ENCODE data around the gene CTNNBL1. TPM values are rescaled to one million over a fixed set of nuclear protein-coding genes. Genes with fewer than 3 reads are reported as not detected.
A peak's percentile ranks its signal among the peaks of the same experiment; 100 is the strongest.

CTNNBL1 gene
- total RNA-seq, 2 donors from 2014 or later = 68.6 to 68.7 TPM

GRCh38 chr20:37868851-37869333 lies 175.1 kb downstream of the CTNNBL1 start:
- WGBS, 2 experiments (ENCODE audit: insufficient coverage in 1 of 2, insufficient read length in 1 of 2) = 60 to 91% methylated on average over 1 to 3 of the region's 3 CpGs
- peak overlapping the region; percentile 77 for H3K27ac ChIP-seq (ENCODE audit: low read depth, low read length)
- no peaks in the 10 kb centered on the region for H3K27me3 ChIP-seq (ENCODE audit: control insufficient read depth, insufficient read depth, low read length, poor library complexity, severe bottlenecking)
- no peaks in the 10 kb centered on the region for H3K27me3 Mint-ChIP-seq (ENCODE audit: insufficient read depth)
- H3K4me1 ChIP-seq (ENCODE audit: control insufficient read depth, insufficient read depth, low read length) = no peaks in the 10 kb centered on the region
- no peak for TF ChIP-seq CTCF (conservative IDR thresholded peaks at IDR 0.05)
- H3K4me1 Mint-ChIP-seq = peaks cover 7% of the 10 kb centered on the region
- H3K4me3 ChIP-seq (ENCODE audit: low read length) = no peak overlapping the region
- H3K9ac ChIP-seq (ENCODE audit: extremely low read depth, low read length, poor library complexity, severe bottlenecking) = no peak overlapping the region
- H3K36me3 ChIP-seq (ENCODE audit: control insufficient read depth, insufficient read depth, low read length) = peaks cover 24% of the 10 kb centered on the region
- no peak for DNase-seq
- H3K9me3 ChIP-seq (ENCODE audit: control insufficient read depth, low read length) = no peaks in the 10 kb centered on the region
- no peak overlapping the region for H3K27ac Mint-ChIP-seq
- no peak overlapping the region for H3K4me3 Mint-ChIP-seq
- H3K9me3 Mint-ChIP-seq = no peaks in the 10 kb centered on the region
- H3K36me3 Mint-ChIP-seq (ENCODE audit: low read depth) = peaks cover 46% of the 10 kb centered on the region

GRCh38 chr20:37869334-37869861 lies 175.6 kb downstream of the CTNNBL1 start:
- H3K9me3 Mint-ChIP-seq = no peaks in the 10 kb centered on the region
- no peak for TF ChIP-seq CTCF (conservative IDR thresholded peaks at IDR 0.05)
- Histone ChIP-seq H3K9me3 (ENCODE audit: control insufficient read depth, low read length) (no peaks in the 10 kb centered on the region), H3K9ac (ENCODE audit: extremely low read depth, low read length, poor library complexity, severe bottlenecking) (no peak overlapping the region), H3K27me3 (ENCODE audit: control insufficient read depth, insufficient read depth, low read length, poor library complexity, severe bottlenecking) (no peaks in the 10 kb centered on the region), H3K4me3 (ENCODE audit: low read length) (no peak overlapping the region), H3K27ac (ENCODE audit: low read depth, low read length) (peak overlapping the region; percentile 77), H3K36me3 (ENCODE audit: control insufficient read depth, insufficient read depth, low read length) (peaks cover 22% of the 10 kb centered on the region), H3K4me1 (ENCODE audit: control insufficient read depth, insufficient read depth, low read length) (no peaks in the 10 kb centered on the region)
- peaks cover 7% of the 10 kb centered on the region for H3K4me1 Mint-ChIP-seq
- no peak for DNase-seq
- no peak overlapping the region for H3K27ac Mint-ChIP-seq
- 81 to 88% methylated on average over 1 to 6 of the region's 6 CpGs for WGBS, 2 experiments (ENCODE audit: insufficient coverage in 1 of 2, insufficient read length in 1 of 2)
- peaks cover 47% of the 10 kb centered on the region for H3K36me3 Mint-ChIP-seq (ENCODE audit: low read depth)
- H3K4me3 Mint-ChIP-seq = no peak overlapping the region
- no peaks in the 10 kb centered on the region for H3K27me3 Mint-ChIP-seq (ENCODE audit: insufficient read depth)

DNA sequence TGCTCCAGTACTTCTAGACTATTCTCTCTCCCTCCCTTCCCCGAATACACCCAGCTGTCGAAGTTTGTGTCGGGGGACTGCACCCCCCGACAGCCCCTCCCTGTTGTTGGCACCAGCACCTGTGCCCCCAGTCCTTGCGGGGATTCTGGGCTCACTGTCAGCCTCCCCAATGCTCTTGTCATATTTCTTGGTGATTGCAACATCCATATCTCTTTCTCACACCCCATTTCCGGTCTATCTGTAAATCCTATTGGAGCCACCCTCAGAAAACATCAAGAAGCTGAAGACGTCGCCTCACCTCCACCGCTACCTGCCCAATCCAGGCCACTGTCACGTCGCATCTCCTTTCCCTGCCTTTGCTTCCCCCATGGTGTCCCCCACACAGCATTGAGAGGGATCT lies 176.5 kb downstream of the CTNNBL1 start:
- Mint-ChIP-seq H3K9me3 (no peaks in the 10 kb centered on the region), H3K4me3 (no peak overlapping the region), H3K36me3 (ENCODE audit: low read depth) (peaks cover 42% of the 10 kb centered on the region), H3K4me1 (peaks cover 7% of the 10 kb centered on the region), H3K27me3 (ENCODE audit: insufficient read depth) (no peaks in the 10 kb centered on the region), H3K27ac (peak overlapping the region; percentile 0)
- Histone ChIP-seq H3K36me3 (ENCODE audit: control insufficient read depth, insufficient read depth, low read length) (peaks cover 16% of the 10 kb centered on the region), H3K9ac (ENCODE audit: extremely low read depth, low read length, poor library complexity, severe bottlenecking) (no peak overlapping the region), H3K9me3 (ENCODE audit: control insufficient read depth, low read length) (no peaks in the 10 kb centered on the region), H3K4me3 (ENCODE audit: low read length) (no peak overlapping the region), H3K27ac (ENCODE audit: low read depth, low read length) (no peak overlapping the region), H3K27me3 (ENCODE audit: control insufficient read depth, insufficient read depth, low read length, poor library complexity, severe bottlenecking) (no peaks in the 10 kb centered on the region), H3K4me1 (ENCODE audit: control insufficient read depth, insufficient read depth, low read length) (no peaks in the 10 kb centered on the region)
- TF ChIP-seq CTCF (conservative IDR thresholded peaks at IDR 0.05) = no peak
- 90 to 94% methylated on average over 8 to 11 of the region's 11 CpGs for WGBS, 2 experiments (ENCODE audit: insufficient coverage in 1 of 2, insufficient read length in 1 of 2)
- no peak for DNase-seq

Measured in endodermal cell (in vitro differentiated cells).